ENCODE results near the gene TNS3. TPM values are rescaled to one million over a fixed set of nuclear protein-coding genes. Genes with fewer than 3 reads are reported as not detected.
A peak's percentile ranks its signal among the peaks of the same experiment; 100 is the strongest.
"Not testable (repeated sequence)": the region's sequence is repeated elsewhere in the genome, so short reads cannot be mapped to it uniquely, and the experiment has no call there.

The TNS3 gene
- total RNA-seq, 1 donor from 2014 or later, result 4.6 TPM

DNA sequence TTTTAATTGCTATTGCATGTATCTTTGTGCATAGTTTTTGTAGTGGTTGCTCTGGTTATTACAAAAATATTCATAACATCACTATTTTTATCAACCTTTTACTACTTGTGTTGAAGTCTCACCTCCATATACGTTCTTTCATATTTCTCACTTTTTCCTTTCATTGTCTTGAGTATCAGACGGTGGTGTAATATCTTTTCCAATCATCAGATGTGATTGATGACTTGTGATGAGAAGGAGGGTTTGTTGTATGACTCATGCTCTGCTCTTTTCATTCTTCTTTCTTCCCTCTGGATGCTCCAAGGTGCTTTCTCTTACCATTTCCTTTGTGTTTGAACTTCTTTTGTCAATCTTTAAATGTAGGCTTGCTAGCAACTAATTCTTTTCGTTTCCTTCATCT lies 310.2 kb downstream of the TNS3 start:
- no peak for ATAC-seq

DNA sequence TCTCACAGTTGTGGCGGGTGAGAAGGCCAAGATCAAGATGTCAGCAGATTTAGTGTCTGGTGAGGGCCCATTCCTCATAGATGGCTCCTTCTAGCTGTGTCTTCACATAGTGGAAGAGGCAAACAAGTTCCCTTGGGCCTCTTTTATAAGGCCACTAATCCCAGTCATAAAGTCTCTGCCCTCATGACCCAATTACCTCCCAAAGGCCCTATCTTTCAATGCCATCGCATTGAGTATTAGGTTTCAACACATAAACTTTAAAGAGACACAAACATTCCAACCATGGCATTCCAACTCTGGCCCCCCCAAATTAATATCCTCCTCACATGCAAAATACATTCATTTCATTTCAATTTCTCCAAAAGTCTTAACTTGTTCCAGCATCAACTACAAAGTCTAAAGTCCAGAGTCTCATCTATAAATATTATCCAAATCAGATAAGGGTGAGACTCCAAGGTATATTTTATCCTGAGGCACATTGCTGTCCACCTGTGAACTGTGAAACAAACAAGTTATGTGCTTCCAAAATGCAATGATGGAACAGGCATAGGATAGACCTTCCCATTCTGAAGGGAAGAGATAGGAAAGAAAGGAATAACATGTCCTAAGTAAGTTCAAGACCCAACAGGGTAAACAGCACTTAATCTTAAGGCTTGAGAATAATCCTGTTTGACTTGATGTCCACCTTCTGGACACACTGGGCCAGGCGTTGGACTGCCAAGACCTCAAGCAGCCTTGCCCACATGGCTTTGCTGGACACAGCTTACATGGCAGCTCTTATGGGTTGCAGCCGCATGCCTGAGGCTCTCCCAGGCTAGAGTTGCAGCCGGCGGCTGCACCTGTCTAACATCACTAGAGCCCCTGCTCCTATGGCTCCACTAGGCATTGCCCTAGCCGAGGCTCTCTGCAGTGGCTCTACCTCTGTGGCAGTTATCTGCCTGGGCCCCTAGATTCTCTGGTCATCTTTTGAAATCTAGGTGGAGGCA lies 312.8 kb downstream of the TNS3 start:
- no peak for ATAC-seq

DNA sequence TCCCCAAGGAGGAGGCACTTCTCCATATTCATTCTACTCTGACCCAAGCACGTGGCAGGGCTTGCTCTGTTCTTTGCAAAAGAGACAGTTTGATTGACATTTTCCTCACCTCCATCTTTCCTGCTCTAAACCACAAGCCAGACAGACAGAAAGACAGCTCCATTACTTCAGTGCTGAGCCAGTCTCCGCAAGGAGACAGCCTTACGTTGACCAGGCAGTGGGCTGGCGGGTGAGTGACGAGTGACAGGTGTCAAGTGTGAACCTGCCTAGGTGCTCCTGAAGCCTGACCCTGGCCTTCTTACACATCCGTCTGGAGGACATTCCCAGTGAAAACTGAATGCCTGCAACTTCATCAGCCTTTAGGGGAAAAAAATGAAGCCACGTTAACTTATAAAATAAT lies 314.6 kb downstream of the TNS3 start:
- ATAC-seq, result no peak

DNA sequence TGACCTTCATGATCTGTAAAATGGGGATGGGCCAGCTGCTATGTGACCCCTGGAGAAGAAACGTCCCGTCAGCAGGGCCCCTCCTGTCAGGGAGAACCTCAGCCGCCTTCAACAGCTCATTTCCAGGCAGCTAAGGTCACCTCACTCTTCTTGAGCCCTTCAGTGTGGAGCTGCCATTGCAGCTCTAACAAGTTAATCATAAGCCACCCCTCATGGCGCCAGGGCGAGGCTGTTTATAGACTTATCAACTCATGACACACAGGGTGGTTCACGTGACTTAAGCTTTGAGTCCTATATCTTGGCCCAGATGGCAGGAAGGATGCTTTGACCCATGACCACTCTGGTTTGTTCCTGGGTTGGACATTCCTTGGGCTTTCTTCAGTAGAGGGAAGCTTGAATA lies 315.1 kb downstream of the TNS3 start:
- ATAC-seq, result peak; percentile 23

DNA sequence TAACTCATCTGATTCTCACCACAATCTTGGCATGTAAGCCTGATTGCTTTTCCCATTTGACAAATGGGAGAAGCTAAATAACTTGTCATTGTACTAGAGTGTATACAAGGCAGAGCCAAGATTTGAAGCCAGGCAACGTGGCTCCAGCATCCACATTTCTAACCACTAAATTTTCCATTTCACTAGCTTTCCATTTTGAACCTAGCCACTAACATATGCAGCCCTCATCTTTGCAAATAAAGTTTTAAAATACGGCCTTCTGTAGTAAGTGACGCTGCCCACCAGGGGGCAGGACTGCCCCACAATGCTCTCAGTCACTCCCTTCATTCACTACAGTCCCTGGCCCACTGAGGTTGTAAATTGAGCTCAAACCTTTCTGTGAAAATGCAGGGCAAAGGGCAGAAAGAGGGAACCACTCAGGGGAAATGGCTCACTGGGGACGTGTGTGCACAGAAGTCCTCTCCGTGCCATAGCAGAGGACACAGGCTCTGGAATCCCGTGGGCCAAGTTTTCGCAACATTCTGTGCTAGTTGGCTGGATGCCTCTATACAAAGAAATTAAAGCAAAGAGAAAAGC lies 315.7 kb downstream of the TNS3 start:
- ATAC-seq, result peak; percentile 85

DNA sequence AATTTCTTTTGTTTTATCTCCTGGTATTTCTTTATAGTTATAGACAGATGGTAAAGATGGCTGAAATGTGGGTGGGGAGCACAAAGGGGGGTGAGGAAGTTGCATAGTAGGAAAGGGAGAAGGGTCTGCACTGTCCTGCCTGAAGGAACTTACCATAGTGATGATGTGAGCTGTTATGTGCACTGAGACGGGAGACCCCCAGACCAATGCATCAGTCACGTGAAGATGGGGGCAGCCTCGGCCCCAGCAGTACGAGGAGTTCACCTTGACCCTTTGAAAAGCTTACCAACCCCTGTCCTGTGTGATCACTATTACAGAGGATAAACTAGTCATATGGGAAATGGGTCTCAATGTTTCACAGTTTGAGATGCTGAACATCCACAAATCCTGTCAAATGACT lies 316.3 kb downstream of the TNS3 start:
- no peak for ATAC-seq

DNA sequence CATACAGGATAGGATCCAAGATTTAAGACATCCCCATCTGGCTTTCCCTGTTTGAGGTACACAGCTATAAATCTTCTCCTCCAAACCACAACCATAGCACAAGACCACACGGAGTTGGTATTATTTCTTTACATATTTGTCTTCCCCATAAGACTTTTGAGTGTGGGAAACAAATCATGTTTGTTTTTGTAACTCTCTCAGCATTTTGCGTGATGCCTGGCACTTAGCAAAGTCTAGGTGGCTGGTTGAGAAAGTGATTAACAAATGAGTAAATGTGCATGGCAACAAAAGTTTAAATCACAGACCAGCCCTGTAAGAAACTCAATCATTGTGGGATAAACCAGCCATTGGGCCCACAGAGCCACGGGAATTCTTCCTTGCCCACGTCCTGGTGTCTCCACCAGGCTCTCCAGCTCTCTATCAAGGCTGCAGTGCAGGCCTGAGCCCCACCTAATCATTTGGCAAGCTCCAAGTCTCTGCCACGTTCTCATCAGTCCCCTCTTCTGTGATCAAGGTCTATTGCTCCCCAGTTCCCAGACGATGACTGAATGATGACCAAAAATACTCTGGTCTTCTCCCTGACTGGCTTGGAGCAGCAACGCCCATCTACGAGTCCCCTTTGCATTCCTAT lies 317.8 kb downstream of the TNS3 start:
- no peak for ATAC-seq

DNA sequence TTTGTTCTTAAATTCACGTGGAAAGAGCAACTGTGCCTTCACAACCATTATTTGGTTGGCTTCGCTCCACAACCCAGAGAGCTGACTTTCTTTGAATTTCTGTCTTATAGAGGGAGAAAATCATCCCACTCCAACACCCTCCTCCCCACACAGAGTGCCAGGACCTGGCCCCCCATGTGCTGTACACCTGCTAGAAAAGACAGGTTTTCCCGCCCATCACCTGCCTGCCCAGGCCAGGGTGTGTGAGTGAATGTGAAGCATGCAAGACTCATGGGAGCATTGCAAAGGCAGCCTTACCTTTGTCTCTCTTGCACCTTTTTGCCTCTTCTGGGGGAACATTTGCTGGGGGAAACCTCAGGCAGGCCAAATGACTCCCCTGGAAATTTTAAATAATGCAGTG lies 319.0 kb downstream of the TNS3 start:
- no peak for ATAC-seq

DNA sequence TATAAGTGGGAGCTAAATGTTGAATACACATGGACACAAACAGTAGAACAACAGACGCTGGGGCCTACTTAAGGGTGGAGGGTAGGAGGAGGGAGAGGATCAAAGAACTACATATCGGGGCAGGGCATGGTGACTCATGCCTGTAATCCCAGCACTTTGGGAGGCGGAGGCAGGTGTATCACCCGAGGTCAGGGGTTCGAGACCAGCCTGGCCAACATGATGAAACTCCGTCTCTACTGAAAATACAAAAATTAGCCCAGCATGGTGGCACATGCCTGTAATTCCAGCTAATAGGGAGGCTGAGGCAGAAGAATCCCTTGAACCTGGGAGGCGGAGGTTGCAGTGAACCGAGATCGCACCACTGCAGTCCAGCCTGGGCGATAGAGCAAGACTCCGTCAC lies 319.8 kb downstream of the TNS3 start:
- ATAC-seq, result not testable (repeated sequence)

DNA sequence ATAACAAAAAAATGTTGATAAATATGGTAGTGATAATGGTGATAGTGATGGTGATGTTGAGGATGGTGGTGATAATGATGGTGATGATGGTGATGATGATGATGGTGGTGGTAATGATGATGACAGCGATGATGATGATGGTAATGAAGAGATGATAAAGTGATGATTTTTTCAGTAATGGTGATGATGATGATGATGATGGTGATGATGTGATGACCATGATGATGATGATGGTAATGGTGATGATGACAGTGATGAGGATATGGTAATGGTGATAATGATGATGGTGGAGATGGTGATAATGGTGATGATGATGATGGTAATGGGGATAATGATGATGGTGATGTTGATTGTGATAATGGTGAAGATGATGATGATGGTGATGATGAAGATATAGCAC lies 321.6 kb downstream of the TNS3 start:
- no peak for ATAC-seq

DNA sequence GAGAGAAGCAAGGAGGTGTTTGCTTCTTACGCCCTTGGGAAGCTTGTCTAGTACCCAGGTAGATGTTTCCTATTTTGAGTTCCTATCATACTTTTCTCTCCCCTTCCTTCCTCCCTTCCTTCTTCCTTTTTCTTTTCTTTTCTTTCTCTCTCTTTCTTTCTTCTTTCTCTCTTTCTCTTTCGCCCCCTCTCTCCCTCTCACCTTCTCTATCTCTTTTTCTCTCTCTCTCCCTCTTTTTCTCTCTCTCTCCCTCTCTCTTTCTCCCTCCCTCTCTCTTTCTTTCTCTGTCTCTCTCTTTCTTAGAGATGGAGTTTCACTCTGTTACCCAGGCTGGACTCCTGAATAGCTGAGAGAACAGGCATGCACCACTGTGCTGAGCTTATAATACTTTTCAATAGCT lies 322.2 kb downstream of the TNS3 start:
- no peak for ATAC-seq

DNA sequence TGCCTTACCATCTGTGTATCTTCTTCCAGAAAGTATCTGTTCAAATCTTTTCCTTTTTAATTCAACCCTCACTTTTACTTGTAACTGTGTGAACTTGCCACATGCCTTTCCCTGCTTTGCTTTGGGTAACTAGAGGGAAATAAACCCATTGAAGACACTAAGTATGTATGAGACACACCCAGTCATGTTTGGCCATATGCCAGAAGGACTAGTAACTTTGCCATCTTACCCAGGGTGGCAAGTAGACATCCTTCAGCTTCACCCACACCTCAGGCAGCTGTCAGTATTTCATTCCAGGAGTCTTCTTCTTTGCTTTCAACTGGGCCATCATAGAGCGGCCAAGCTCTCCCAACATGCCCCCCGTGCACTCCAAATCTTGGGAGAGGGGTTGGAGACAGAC lies 323.1 kb downstream of the TNS3 start:
- no peak for ATAC-seq

DNA sequence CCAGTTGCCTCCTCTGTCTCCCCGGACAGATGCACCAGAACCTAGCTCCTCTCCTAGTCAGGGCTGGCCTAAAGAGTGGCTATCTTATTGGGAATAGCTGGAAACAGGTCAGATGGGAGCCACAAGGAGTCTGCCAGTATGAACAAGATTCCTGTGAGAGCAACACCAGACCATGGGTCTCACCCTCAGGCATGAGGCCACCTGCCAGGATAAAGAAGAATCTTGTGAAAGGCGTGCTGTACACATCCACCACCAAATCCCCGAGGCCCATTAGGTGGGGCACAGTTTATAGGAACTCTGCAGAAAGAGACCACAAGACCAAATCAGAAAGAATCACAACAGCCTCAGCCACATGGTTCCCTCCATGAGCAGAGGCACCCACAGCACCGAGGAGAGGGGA lies 325.9 kb downstream of the TNS3 start:
- no peak for ATAC-seq

DNA sequence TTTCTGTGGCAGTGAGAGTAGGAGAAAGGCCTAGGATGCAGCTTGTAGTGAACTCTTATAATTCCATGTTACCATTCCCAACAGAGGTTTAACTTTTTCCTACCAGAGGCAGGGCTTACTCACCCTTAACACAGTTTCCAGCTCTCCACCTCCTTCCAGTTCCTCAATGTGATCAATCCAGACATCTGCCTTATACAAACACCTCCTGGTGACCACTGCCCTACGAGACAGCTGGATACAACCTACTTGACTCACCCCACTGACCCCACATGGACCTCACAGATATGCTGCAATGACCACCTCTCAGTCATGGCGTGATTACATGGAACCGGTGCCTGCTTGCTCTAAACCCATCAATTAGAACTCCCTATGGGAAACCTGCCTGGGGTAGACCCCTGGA lies 326.5 kb downstream of the TNS3 start:
- ATAC-seq, result no peak

DNA sequence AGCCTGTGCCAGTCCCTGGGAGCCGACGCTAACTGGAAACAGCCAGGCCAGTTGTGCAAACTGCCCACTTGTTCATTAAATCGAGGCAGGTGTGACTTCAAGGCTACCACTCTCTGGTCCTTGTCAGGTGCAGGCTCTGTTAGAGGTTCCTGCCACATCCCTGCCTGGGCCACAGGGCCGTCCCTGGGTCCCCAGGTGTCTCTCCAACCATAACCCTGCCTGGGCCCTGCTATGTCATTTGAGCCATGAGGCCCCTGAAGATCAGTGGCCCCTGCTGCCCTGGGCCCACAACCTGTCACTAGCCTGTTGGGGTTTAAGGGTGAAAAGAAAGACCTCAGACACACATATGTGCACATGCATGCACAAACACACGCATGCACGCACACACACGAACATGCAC lies 326.9 kb downstream of the TNS3 start:
- no peak for ATAC-seq

DNA sequence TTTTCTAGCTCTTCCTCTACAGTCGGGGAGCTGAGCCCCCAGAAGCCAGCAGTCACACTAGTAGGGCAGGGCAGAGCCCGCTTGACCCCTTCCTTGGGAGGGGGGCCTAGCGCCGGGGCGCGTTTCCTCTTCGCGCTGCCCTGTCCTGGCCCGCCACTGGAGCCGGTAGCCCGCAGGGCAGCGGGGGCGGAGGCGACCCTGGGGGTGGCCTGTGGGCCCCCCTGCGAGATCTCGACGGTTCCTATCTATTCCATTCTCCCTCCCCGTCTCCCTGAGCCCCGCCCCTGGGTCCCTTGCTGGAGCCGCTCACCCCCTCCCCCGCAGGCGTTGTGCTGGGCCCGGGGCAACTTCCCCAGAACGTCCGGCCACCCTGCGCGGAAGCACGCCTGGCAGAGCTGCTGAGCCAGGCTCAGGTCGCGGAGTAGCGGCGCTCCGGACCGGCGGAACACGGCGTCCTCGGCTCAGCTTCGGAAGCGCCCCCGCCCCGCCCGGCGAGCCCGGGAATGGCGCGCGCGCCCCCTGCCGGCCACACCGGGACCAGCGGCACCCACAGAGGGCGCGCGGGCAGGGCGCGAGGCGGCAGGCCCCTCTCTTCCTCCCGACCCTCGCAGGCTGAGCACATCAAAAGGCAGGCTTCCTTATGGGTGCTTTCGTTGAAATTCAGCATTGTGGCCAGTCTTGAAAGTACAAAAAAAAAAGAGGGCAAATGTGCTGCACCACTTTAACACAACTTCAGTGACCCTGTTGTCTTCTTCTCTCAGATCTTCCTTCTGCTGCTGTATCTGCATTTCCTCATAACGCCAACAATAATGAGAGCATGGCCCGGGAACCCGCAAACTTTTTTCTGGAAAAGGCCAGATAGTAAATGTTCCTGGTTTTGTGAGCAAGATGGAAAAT lies 327.6 kb downstream of the TNS3 start:
- peak; percentile 90 for ATAC-seq

DNA sequence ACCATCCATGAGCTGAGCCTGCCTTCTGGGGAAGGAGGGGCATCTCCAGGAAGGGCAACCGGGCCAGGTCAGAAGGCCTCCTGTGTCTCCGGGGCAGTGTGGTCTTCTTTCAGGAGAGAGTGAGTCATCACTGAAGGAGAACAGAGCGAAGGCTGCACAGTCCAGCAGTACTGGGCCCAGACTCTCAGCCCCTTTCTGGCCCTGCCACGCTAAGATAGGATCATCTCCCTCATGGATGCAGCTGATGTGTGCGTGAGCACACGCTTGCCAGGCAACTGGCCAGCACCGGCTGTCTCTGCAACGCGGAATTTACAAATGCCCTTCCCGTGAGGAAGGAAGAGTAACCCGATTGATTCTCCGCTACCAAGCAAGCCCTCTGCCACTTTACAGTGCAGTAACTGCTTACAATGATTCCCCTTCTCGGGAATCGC lies 328.2 kb downstream of the TNS3 start:
- ATAC-seq, result peak; percentile 49

DNA sequence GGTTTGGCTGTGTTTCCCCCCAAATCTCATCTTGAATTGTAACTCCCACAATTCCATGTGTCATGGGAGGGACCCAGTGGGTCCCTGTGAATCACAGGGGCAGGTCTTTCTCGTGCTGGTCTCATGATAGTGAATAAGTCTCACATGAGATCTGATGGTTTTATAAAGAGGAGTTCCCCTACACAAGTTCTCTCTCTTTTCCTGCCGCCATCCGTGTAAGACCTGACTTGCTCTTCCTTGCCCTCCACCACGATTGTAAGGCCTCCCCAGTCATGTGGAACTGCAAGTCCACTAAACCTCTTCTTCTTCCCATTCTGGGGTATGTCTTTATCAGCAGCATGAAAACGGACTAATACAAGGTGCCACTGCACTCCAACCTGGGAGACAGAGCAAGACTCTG lies 329.2 kb downstream of the TNS3 start:
- no peak for ATAC-seq

DNA sequence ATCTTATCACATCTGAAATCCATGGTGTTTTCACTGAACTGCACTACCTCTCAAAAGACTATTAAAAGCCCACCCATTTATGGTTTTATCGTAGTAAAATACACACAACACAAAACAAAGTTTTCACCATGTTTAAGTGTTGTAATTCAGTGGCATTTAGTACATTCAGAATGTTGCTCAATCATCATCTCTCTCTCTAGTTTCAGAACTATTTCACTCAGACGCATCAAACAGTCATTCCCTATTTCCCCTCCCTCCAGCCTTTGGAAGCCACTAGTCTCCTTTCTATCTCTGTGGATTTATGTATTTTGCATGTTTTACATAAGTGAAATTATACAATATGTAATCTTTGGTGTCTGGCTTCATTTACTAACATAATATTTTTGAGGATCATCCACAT lies 332.6 kb downstream of the TNS3 start:
- ATAC-seq, result no peak

DNA sequence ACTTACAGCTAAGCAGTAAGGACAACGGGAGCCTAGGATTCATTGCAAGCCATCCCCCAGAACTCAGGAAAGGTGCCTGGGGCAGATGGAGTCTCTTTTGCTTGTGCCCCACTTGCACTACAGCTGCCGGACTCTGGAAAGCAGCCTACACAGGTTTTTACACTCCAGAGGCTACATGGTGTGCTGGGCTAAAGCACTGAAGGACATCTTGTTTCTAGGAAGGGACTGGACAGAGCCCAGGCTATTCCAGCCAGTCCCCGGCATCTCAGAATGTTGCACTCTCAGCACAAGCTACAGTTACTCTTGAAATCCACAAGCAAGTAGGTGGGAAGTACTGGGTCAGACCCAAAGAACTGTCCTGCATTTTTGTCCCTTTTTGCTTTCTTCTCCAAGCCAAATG lies 333.1 kb downstream of the TNS3 start:
- no peak for ATAC-seq

DNA sequence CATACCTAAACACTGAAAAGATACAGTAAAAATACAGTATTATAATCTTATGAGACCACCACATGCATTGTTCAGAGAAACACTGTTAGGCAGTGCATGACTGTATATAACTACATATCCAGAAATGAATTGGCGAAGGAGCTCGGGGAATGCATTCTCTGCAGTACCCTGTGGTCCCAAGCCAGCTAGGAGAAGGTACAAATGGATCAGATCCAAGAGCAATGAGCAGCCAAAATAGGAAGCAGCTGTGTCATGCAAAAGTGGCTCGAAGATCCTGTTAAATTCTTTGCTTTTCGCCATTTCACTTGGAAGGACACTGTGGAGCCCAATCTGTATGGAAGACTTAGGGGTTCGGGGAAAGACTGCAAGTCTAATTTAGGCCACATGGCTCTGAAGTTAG lies 334.8 kb downstream of the TNS3 start:
- ATAC-seq, result no peak

DNA sequence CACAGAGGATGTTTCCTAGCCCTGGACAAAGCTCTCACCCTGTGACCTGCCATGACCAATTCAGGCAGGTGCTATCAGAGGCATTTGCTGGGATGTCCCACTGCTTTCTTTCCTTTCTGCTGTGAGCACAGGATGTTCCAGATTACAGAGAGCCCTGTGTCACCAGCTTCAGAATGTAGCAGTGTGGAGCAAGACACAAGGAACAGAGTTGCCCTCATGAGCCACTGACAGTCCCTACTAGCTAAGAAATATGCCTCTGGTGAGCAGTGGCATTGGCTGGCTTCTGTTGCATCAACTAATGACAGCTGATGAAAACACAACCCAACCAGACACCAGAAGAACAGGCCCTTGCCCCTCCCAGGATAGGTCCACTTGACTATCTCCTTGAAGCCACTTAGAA lies 337.2 kb downstream of the TNS3 start:
- no peak for ATAC-seq

All from esophagus mucosa (tissue), 1 donor.